ENCODE results near the gene TNRC18.
A peak's percentile ranks its signal among the peaks of the same experiment; 100 is the strongest.
"Not testable (repeated sequence)": the region's sequence is repeated elsewhere in the genome, so short reads cannot be mapped to it uniquely, and the experiment has no call there.

Gene TNRC18

GRCh38 chr7:5423306-5423975 is at the start of gene TNRC18:
Gene TNRC18 (minus strand): TSS chr7:5423834. CDS start chr7:5421246, 2,588 bp downstream.
- no peak for DNase-seq

- no peak for DNase-seq
Measured at GRCh38 chr7:5472432-5473315, 49.0 kb upstream of the TNRC18 start.

- not testable (repeated sequence) for DNase-seq
Measured at GRCh38 chr7:5471623-5472022, 48.0 kb upstream of the TNRC18 start.

- no peak for DNase-seq
Measured at GRCh38 chr7:5470816-5471215, 47.2 kb upstream of the TNRC18 start.

GRCh38 chr7:5470167-5470532 is 46.5 kb upstream of the TNRC18 start:
- DNase-seq: no peak

GRCh38 chr7:5469375-5470166 is 45.9 kb upstream of the TNRC18 start:
- DNase-seq: no peak

GRCh38 chr7:5467645-5468044 is 44.0 kb upstream of the TNRC18 start:
- no peak for DNase-seq

- DNase-seq: no peak
Measured at GRCh38 chr7:5466551-5466950, 42.9 kb upstream of the TNRC18 start.

- DNase-seq: no peak
Measured at GRCh38 chr7:5463031-5463430, 39.4 kb upstream of the TNRC18 start.

GRCh38 chr7:5462216-5462615 is 38.6 kb upstream of the TNRC18 start:
- no peak for DNase-seq

- DNase-seq: no peak
Measured at GRCh38 chr7:5458921-5459480, 35.4 kb upstream of the TNRC18 start.

- DNase-seq: no peak
Measured at GRCh38 chr7:5457245-5457735, 33.7 kb upstream of the TNRC18 start.

- DNase-seq: no peak
Measured at GRCh38 chr7:5456409-5456808, 32.8 kb upstream of the TNRC18 start.

GRCh38 chr7:5455581-5456219 is 32.1 kb upstream of the TNRC18 start:
- no peak for DNase-seq

- no peak for DNase-seq
Measured at GRCh38 chr7:5455175-5455574, 31.5 kb upstream of the TNRC18 start.

GRCh38 chr7:5454485-5454884 is 30.9 kb upstream of the TNRC18 start:
- DNase-seq: no peak

- no peak for DNase-seq
Measured at GRCh38 chr7:5453566-5454075, 30.0 kb upstream of the TNRC18 start.

GRCh38 chr7:5452937-5453540 is 29.4 kb upstream of the TNRC18 start:
- no peak for DNase-seq

- DNase-seq: no peak
Measured at GRCh38 chr7:5452470-5452899, 28.9 kb upstream of the TNRC18 start.

GRCh38 chr7:5451391-5451790 is 27.8 kb upstream of the TNRC18 start:
- DNase-seq: no peak

- peak; percentile 42 for DNase-seq
Measured at GRCh38 chr7:5450549-5451327, 27.1 kb upstream of the TNRC18 start.
